ENCODE data around the gene AQP2. TPM values are rescaled to one million over a fixed set of nuclear protein-coding genes. Genes with fewer than 3 reads are reported as not detected.

The AQP2 gene
- total RNA-seq, 1 donor from 2014 or later, result not detected

GRCh38 chr12:49942921-49943624, 7.5 kb upstream of the AQP2 start:
- TF ChIP-seq CTCF (IDR thresholded peaks at IDR 0.05), result no peak
- DNase-seq (ENCODE audit: low spot score), result no peak
- Mint-ChIP-seq H3K36me3 (ENCODE audit: low read depth) (no peaks in the 10 kb centered on the region), H3K27ac (ENCODE audit: unreplicated experiment) (no peak overlapping the region), H3K4me1 (ENCODE audit: low read depth) (peaks cover 12% of the 10 kb centered on the region), H3K4me3 (ENCODE audit: unreplicated experiment) (no peak overlapping the region), H3K9me3 (ENCODE audit: low read depth) (no peaks in the 10 kb centered on the region), H3K27me3 (ENCODE audit: low read depth) (no peaks in the 10 kb centered on the region)

GRCh38 chr12:49943625-49943960, 6.9 kb upstream of the AQP2 start:
- Mint-ChIP-seq H3K4me3 (ENCODE audit: unreplicated experiment) (no peak overlapping the region), H3K36me3 (ENCODE audit: low read depth) (no peaks in the 10 kb centered on the region), H3K9me3 (ENCODE audit: low read depth) (no peaks in the 10 kb centered on the region), H3K27ac (ENCODE audit: unreplicated experiment) (no peak overlapping the region), H3K4me1 (ENCODE audit: low read depth) (peaks cover 12% of the 10 kb centered on the region), H3K27me3 (ENCODE audit: low read depth) (no peaks in the 10 kb centered on the region)
- no peak for DNase-seq (ENCODE audit: low spot score)
- TF ChIP-seq CTCF (IDR thresholded peaks at IDR 0.05), result no peak

- Mint-ChIP-seq H3K27ac (ENCODE audit: unreplicated experiment) (no peak overlapping the region), H3K36me3 (ENCODE audit: low read depth) (no peaks in the 10 kb centered on the region)
Observed at GRCh38 chr12:49944046-49944445, 6.5 kb upstream of the AQP2 start.

GRCh38 chr12:49944718-49945117, 5.8 kb upstream of the AQP2 start:
- no peaks in the 10 kb centered on the region for H3K36me3 Mint-ChIP-seq (ENCODE audit: low read depth)
- no peak overlapping the region for H3K27ac Mint-ChIP-seq (ENCODE audit: unreplicated experiment)
- no peak overlapping the region for H3K4me3 Mint-ChIP-seq (ENCODE audit: unreplicated experiment)
- H3K27me3 Mint-ChIP-seq (ENCODE audit: low read depth), result no peaks in the 10 kb centered on the region
- no peaks in the 10 kb centered on the region for H3K9me3 Mint-ChIP-seq (ENCODE audit: low read depth)
- DNase-seq (ENCODE audit: low spot score), result no peak
- H3K4me1 Mint-ChIP-seq (ENCODE audit: low read depth), result peaks cover 12% of the 10 kb centered on the region
- no peak for TF ChIP-seq CTCF (IDR thresholded peaks at IDR 0.05)

More at GRCh38 chr12:49944046-49944445, 6.5 kb upstream of the AQP2 start:
- no peaks in the 10 kb centered on the region for H3K9me3 Mint-ChIP-seq (ENCODE audit: low read depth)
- peaks cover 12% of the 10 kb centered on the region for H3K4me1 Mint-ChIP-seq (ENCODE audit: low read depth)
- H3K4me3 Mint-ChIP-seq (ENCODE audit: unreplicated experiment), result no peak overlapping the region
- H3K27me3 Mint-ChIP-seq (ENCODE audit: low read depth), result no peaks in the 10 kb centered on the region
- no peak for TF ChIP-seq CTCF (IDR thresholded peaks at IDR 0.05)
- DNase-seq (ENCODE audit: low spot score), result no peak

- DNase-seq (ENCODE audit: low spot score), result no peak
- Mint-ChIP-seq H3K4me3 (ENCODE audit: unreplicated experiment) (peak overlapping the region; percentile 68), H3K36me3 (ENCODE audit: low read depth) (no peaks in the 10 kb centered on the region), H3K27ac (ENCODE audit: unreplicated experiment) (peak overlapping the region; percentile 84), H3K27me3 (ENCODE audit: low read depth) (no peaks in the 10 kb centered on the region), H3K9me3 (ENCODE audit: low read depth) (no peaks in the 10 kb centered on the region), H3K4me1 (ENCODE audit: low read depth) (peaks cover 12% of the 10 kb centered on the region)
- peak; percentile 98 for TF ChIP-seq CTCF (IDR thresholded peaks at IDR 0.05)
Observed at GRCh38 chr12:49945394-49946080, 5.0 kb upstream of the AQP2 start.
